H1 (cell line): Measurements from ENCODE around the gene STAT2. TPM values are rescaled to one million over a fixed set of nuclear protein-coding genes. Genes with fewer than 3 reads are reported as not detected.

ENCODE experiments used
- CHD7 ChIP-seq: fragments of 300-600 bp; sonication (generic); IDR thresholded peaks from 2 replicates; pipeline ENCODE4 v1.7.1; 2012; ENCODE audit warnings: low read length, moderate library complexity, mild to moderate bottlenecking, inconsistent platforms; ENCODE audit not compliant: insufficient replicate concordance
- CTBP2 ChIP-seq: IDR thresholded peaks from 2 replicates; pipeline ENCODE4 v1.7.0; 2011; ENCODE audit warnings: borderline replicate concordance, mild to moderate bottlenecking, moderate library complexity, mixed read lengths, low read length; ENCODE audit not compliant: insufficient read depth, insufficient read length
- RXRA ChIP-seq: IDR thresholded peaks from 2 replicates; pipeline ENCODE4 v1.6.1; 2011; ENCODE audit warnings: low read depth, mild to moderate bottlenecking, low read length, moderate library complexity; ENCODE audit not compliant: insufficient read depth
- USF2 ChIP-seq: IDR thresholded peaks from 2 replicates; pipeline ENCODE4 v1.6.1; 2011; ENCODE audit warnings: low read length, improper control_type of control experiment
- polyA plus RNA-seq, 7 experiments: library from polyadenylated mRNA; depleted of rRNA in 3 of 7; stranded (reverse) in 5 of 7; unstranded in 2 of 7; fragments of >200 nt in 5 of 7; fragments of 200-250 nt in 2 of 7; gene quantifications; 1 replicate in 5 of 7; 2 replicates in 1 of 7; 4 replicates in 1 of 7; pipeline versions ENCODE4 v1.2.1 to v1.2.3, GENCODE V29; 2011 to 2013; ENCODE audit warnings: missing spikeins in 2 of 7, mixed read lengths in 2 of 7
- total RNA-seq: library from RNA; stranded (reverse); fragmentation: NEBNext Ultra II Directional; extraction: Animal tissue kit (Norgen Biotek cat#: 25700); gene quantifications from 2 replicates; pipeline ENCODE4 v1.2.1, GENCODE V29; 2021

The STAT2 gene
- total and polyA plus RNA-seq, 2 of the 8 experiments (the other 6 are each of a cell fraction or from before 2014, with no cell fraction given), result 37.1 to 44.7 TPM

GRCh38 chr12:56377989-56378316 lies 18.0 kb upstream of the STAT2 start (continued):
- TF ChIP-seq CHD7 (no peak), USF2 (no peak), RXRA (no peak), CTBP2 (no peak)
